HUDEP-2 (cell line): ENCODE measurements around the gene VWA8.
A peak's percentile ranks its signal among the peaks of the same experiment; 100 is the strongest.

ENCODE experiments used
- DNase-seq, 76 experiments: peaks; one replicate each; lab custom pipeline; 2025; ENCODE audit not compliant: unreplicated experiment in 76 of 76; lab: John Stamatoyannopoulos, UW

Gene VWA8

DNA sequence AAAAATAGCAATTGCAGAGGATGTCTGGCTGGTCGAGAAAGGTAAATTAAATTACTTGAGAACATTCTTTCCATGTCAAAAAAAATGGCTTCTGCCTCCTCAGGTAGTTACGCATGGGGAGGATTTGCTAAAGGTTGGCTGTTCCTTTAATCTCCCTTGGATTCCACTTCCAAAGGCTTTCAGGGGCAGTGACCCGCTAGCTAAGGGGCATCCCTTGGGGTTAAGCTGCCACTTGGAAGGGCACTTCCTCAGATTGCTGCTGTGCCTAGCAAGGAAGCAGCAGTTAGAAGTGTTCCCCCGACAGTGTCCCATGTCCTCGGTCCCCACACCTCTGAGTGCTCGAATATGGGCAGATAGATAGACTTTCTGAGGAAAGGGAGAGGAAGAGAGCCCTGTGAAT is 395.1 kb downstream of the VWA8 start:
- no peak for DNase-seq

DNA sequence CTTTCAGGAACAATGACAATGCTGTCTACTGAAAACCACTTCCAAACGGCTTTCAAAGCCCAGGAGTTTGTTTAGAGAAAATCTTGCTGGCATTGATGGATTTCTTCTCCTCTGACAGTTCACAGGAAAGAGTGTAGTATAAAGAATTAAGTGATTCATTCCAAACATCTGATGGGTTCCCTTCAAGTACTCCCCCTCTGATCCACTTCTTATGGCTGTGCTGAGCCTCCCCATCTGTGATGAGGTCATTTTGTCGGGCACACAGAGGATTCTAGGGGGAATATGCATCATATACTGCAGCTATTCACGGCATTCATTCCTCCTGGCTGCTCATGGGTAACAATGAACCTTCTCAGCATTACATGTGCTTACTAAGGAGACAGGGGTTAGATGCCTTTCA is 395.7 kb downstream of the VWA8 start:
- DNase-seq: no peak

DNA sequence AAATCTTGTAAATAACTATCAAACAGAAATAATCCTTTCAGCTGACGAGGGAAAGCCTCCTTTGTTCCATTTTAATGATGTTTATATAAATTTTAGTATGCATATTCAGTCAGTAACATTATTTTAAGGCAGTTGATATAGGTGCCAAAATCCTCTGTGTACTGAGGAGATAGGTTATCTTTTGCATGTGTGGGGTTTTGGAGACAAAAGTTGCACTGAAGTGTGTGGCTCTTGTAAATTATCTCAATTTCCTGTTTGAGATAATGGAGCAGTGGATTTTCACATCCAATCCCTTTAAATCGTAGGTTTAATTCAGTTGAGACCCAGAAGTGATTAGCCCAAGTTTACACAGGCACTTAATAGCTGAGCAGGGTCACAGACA is 396.9 kb downstream of the VWA8 start:
- DNase-seq: peak in 13 of 76 experiments; percentile 4 to 51 (median 24)

- DNase-seq: peak in 4 of 76 experiments; percentile 8 to 51 (median 29)
These were observed 397.4 kb downstream of the VWA8 start for GRCh38 chr13:41563341-41563983.

GRCh38 chr13:41562541-41563178 is 398.2 kb downstream of the VWA8 start:
- no peak for DNase-seq

- peak in 6 of 76 experiments; percentile 12 to 39 (median 18) for DNase-seq
These were observed 398.8 kb downstream of the VWA8 start for GRCh38 chr13:41562083-41562482.

DNA sequence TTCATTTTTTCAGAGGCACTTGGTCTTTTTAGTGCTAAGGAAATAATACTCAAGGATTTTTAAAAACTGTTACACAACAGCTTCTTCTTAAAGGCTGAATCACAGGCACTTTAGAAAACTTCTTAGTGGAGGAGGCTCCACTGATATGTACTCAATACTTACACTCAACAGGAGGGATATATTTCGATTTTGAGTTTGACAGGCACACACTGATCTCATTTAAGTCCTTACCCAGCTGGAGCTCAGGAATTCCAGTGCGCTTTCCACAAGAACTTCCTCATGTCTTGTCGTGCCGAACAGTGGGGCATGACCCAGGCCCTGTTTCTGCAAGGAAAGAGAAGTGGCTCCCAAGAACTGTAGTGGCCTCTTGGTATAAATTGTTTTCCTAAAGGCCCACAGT is 399.7 kb downstream of the VWA8 start:
- DNase-seq: no peak

DNA sequence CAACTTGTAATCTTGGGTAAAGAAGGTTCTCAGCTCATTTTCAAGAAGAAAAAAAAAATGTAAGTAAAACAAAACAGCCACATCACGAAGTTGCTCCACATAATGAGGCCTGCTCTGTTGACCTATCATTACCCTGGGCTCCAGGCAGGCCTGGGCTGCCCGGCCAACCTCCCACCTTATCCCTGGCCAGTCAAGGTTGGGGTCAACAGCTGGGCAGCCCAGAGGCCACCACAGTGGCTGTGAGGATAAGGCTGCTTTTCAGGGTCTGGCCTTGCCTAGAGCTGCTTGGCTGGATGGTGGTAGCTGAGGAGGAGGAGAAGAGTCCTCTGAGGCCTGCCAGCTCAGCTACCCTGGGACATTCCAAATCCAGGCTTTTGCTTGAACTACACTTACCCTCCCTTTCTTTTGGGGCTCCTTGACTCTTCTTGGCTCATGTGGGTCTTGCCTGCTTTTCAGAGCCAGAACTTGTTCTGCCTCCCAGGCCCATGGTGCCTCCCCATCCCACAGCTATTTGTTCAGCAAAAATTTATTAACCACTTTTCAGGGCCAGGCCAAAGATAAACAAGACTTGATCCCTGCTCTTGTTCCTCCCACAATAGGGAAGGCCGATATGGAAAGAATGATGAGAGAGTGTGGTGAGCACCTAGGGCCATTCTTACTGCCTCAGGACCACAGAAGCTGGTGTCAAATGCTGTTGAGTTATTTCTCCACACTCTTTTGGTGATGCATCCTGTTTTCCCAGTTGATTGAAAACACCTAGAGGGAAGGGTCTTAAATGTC is 401.9 kb downstream of the VWA8 start:
- no peak for DNase-seq

- no peak for DNase-seq
These were observed 403.2 kb downstream of the VWA8 start for GRCh38 chr13:41557719-41558118.

DNA sequence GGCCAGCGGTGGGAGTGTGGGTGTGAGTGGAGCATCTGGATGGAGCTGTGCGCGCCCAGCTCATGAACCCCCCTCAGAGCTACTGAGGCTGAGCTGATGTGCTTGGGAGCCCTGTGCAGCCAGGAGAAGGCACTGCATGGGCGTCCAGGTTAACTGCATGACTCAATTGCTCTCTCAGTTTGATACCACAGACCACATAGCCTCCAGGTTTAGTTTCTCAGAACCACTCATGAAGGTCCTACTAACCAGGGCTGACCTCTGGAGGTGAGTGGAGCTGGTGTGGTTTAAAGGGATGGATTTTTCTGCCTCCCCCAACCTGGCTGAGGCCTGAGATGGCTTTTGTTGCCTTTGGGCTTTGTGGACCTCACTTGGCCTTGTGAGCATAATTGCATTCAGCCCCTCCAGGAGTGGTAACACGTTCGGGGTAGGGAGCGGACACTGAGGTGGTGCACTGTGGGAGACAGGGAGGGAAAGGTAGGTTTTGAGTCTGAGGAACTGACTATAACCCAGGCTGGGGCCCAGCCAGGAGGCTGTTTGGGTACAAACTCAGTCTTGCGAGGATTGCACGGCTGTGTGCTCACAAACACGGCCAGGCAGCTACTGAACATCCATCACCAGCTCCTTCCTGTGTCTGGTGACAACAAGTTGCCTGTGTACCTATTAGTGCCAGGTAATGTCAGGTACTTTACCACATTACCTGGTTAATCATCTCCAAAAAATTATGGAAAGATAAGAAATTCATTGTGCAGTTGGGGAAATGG is 406.1 kb downstream of the VWA8 start:
- no peak for DNase-seq

GRCh38 chr13:41554180-41554579 is 406.7 kb downstream of the VWA8 start:
- DNase-seq: no peak

DNA sequence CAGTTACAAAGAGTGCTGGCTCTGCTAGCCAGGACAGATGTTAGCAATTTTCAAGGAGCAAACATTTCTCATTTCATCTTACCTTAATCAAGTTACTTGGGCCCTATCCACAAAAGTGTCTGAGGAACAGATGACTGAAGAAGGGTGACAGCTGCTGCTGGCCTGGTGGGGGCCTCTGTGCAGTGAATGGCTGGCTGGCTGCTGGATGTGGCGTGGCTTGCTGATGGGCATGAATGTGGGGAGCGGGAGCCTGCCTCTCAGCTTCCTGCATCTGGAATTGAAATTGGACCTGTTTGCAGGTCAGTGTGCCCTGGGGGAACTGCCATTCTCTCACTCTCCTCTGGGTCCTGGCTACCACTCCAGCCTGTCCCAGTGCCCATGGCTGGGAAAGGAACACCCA is 408.9 kb downstream of the VWA8 start:
- DNase-seq: no peak

- no peak for DNase-seq
These were observed 410.6 kb downstream of the VWA8 start for GRCh38 chr13:41550276-41550675.

DNA sequence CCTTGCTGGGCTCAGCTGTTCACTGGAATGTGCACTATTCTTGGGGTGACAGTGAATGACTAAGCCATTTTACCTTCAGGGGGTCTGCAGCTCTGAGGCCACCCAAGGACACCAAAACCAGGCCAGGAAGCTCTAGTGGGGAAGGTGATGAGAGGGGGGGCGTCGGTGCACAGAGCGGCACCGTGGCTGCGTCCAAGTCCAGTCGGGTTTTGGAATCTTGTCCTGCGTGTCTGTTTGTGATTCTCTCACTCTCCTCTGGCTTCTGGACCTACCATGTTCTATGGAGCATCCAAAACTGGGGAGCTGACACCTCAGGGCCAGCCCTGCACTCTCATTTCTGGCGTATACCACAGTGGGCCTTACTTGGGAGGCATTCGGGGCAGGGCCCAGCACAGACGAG is 411.4 kb downstream of the VWA8 start:
- no peak for DNase-seq

- no peak for DNase-seq
These were observed 412.0 kb downstream of the VWA8 start for GRCh38 chr13:41548910-41549309.

GRCh38 chr13:41548031-41548430 is 412.9 kb downstream of the VWA8 start:
- DNase-seq: no peak

DNA sequence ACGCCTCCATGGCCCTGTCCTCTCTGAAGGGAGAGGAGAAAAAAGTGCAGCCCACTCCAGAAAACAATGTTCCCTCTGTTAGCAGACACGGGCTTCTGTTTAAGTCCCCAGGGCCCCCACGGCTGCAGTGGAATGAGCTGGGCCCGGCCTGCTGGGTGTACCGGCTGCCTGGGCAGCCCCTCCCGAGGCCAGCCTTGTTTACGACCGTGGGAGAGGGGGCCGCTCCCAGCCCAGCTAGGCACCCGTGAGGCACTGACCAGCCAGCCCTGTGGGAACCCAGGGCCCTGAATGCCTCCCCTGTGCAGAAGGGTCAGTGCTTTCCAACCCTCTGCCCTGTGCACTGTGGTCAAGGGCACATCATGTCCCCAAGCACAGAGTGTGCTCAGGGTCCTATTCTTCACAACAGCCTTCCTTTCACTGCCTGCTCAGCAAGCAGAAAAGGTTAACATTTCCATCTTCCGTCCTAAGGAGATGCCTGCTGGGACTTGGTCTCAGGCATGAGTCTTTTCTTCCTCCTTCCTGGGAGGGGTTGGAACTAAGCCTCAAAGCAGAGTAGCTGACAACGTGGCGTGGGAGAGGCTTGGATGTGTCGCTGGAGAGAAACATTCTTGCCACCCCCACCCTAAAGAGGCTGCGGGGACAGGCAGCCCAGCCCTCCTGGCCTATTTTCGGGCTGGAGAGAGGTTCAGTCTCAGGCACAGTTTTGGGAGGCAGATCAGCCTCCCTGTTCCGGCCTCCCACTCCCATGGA is 413.5 kb downstream of the VWA8 start:
- no peak for DNase-seq

DNA sequence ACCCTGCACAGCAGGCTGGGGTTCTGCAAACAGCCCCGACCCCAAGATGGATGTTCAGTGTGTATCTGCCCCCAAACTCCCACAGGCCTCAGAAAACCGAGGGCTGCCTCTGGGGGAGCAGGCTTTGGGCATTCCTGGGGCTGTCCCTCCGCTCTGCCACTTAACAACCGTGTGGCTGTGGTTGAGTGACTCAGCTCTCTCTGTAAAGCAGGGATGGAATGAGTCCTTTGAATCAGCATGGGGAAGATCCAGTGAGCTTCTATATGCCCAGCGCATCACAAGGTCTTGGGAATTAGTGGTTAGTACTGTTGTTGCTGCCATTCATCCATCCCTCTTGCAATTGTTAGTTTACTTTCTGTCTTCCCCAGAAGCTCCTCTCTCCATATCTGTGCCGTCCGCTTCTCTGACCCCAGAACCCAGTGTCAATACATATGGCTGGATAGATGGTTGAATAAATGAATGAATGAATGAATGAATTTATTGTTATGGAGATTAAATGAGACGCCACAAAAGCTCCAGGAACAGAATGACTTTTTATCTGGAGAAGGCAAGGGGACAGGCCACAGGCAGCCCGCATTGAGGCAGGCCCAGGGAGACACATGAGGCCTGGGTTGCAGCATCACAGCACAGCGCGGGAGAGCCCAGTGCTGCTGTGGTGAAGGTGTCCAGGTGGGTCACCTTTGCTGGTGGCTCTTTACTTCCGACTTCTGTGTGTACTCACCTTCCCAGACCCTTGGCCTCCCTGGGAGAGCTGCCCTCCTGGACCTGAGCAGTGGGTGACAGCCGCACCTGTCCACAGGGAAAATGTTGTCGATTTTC is 414.3 kb downstream of the VWA8 start:
- no peak for DNase-seq

DNA sequence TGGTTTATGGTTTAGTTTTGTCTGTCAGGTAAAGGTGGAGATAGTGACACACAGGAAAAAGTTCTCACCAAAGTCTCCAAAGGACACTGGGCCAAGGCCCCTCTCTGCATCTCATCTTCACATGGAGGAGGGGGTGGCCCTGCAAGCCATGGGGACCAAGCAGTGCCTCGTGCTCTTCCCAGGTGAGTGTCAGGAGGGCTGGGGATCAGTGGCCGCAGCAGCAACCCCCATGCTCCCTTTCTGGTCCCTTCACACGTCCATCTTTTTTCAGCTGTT is 415.5 kb downstream of the VWA8 start:
- DNase-seq: no peak
